SK-N-SH (cell line): Measurements from ENCODE around the gene FBXO3. TPM values are rescaled to one million over a fixed set of nuclear protein-coding genes. Genes with fewer than 3 reads are reported as not detected.

ENCODE experiments used
- CTCF ChIA-PET: fragments of 300-600, 350-600 bp; formaldehyde crosslinking; extraction: SDS; loops from one replicate; lab custom pipeline; 2021; lab: Yijun Ruan, JAX
- POLR2A ChIA-PET: fragments of 350-600 bp; sonication (Branson Sonifier 250); formaldehyde crosslinking; extraction: SDS; loops from one replicate; lab custom pipeline; 2020; ENCODE audit warnings: antibody characterized with exemption, inconsistent platforms; lab: Yijun Ruan, JAX
- DNase-seq: peaks from one replicate; pipeline ENCODE4 v3.0.0; 2012
- H2AFZ ChIP-seq: fragments of 200-600 bp; sonication (generic); 2 replicates; pipeline ENCODE4 v1.8.1; 2016; ENCODE audit warnings: antibody characterized with exemption, mild to moderate bottlenecking, low read depth
- H3F3A ChIP-seq: fragments of 200-600 bp; sonication (generic); replicated peaks from 2 replicates; pipeline ENCODE3; 2016; ENCODE audit warnings: antibody characterized with exemption, mild to moderate bottlenecking; ENCODE audit not compliant: insufficient read depth
- H3K27ac ChIP-seq, 2 experiments: fragments of 200-500 bp in 1 of 2; fragments of 200-600 bp in 1 of 2; sonication (Bioruptor generic) in 1 of 2; sonication (generic), shearing (Covaris generic) in 1 of 2; 2 replicates each; pipeline versions ENCODE4 v1.5.1 to v1.6.1; 2014 to 2016; ENCODE audit warnings: low read depth in 2 of 2, inconsistent platforms in 1 of 2, low read length in 1 of 2, mild to moderate bottlenecking in 1 of 2, mixed read lengths in 1 of 2
- H3K27me3 ChIP-seq: fragments of 200-600 bp; sonication (generic), shearing (Covaris generic); 2 replicates; pipeline ENCODE4 v1.6.1; 2016; ENCODE audit warnings: mixed run types; ENCODE audit not compliant: insufficient read depth
- H3K36me3 ChIP-seq, 2 experiments: fragments of 200-500 bp in 1 of 2; fragments of 200-600 bp in 1 of 2; sonication (Bioruptor generic) in 1 of 2; sonication (generic) in 1 of 2; replicated peaks in 1 of 2; 2 replicates each; pipeline versions ENCODE3 to v1.5.1; 2014 to 2016; ENCODE audit warnings: low read length in 1 of 2, mild to moderate bottlenecking in 1 of 2; ENCODE audit not compliant: insufficient read depth in 2 of 2, control insufficient read depth in 1 of 2
- H3K4me1 ChIP-seq, 2 experiments: fragments of 200-500 bp in 1 of 2; fragments of 200-600 bp in 1 of 2; sonication (Bioruptor generic) in 1 of 2; sonication (generic), shearing (Covaris generic) in 1 of 2; 2 replicates each; pipeline versions ENCODE4 v1.5.1 to v1.6.1; 2014 to 2016; ENCODE audit warnings: low read depth in 1 of 2, low read length in 1 of 2, mixed run types in 1 of 2; ENCODE audit not compliant: insufficient read depth in 2 of 2, control insufficient read depth in 1 of 2
- H3K4me2 ChIP-seq: fragments of 200-600 bp; sonication (generic), shearing (Covaris generic); 2 replicates; pipeline ENCODE4 v1.6.1; 2017; ENCODE audit warnings: mixed run types
- H3K4me3 ChIP-seq, 2 experiments: fragments of 200-500 bp in 1 of 2; fragments of 200-600 bp in 1 of 2; sonication (Bioruptor generic) in 1 of 2; sonication (generic), shearing (Covaris generic) in 1 of 2; 2 replicates each; pipeline versions ENCODE4 v1.5.1 to v1.8.1; 2014 to 2016; ENCODE audit warnings: low read depth in 2 of 2, inconsistent platforms in 1 of 2, low read length in 1 of 2, mild to moderate bottlenecking in 1 of 2, mixed read lengths in 1 of 2, moderate library complexity in 1 of 2
- H3K79me2 ChIP-seq: fragments of 200-600 bp; sonication (generic); 2 replicates; pipeline ENCODE4 v1.8.1; 2017; ENCODE audit warnings: mild to moderate bottlenecking; ENCODE audit not compliant: insufficient read depth
- H3K9ac ChIP-seq: fragments of 200-600 bp; sonication (generic); 2 replicates; pipeline ENCODE4 v1.6.1; 2017; ENCODE audit warnings: mixed run types
- H3K9me2 ChIP-seq: fragments of 200-600 bp; sonication (generic); 2 replicates; pipeline ENCODE4 v1.6.1; 2017; ENCODE audit warnings: mixed run types
- H3K9me3 ChIP-seq: fragments of 200-600 bp; sonication (generic); 2 replicates; pipeline ENCODE4 v1.6.1; 2017; ENCODE audit warnings: mixed run types, mild to moderate bottlenecking, moderate library complexity
- H4K20me1 ChIP-seq: fragments of 200-600 bp; sonication (generic); 2 replicates; pipeline ENCODE4 v1.6.1; 2017; ENCODE audit warnings: mild to moderate bottlenecking, mixed run types; ENCODE audit not compliant: insufficient read depth
- ELF1 ChIP-seq: IDR thresholded peaks from 2 replicates; pipeline ENCODE4 v1.4.0; 2012
- EP300 ChIP-seq, 2 experiments: IDR thresholded peaks; 2 replicates each; pipeline versions ENCODE4 v1.4.0 to v1.6.1; 2012; ENCODE audit warnings: borderline replicate concordance in 1 of 2, low read depth in 1 of 2, low read length in 1 of 2
- FOSL2 ChIP-seq: IDR thresholded peaks from 2 replicates; pipeline ENCODE4 v1.4.0; 2012; ENCODE audit warnings: low read depth, mild to moderate bottlenecking, moderate library complexity, borderline replicate concordance
- FOXJ3 ChIP-seq: sonication (generic); formaldehyde crosslinking; IDR thresholded peaks from 2 replicates; pipeline ENCODE4 v1.5.1; 2020; ENCODE audit warnings: mild to moderate bottlenecking, missing genetic modification reagents
- GABPA ChIP-seq: IDR thresholded peaks from 2 replicates; pipeline ENCODE4 v1.4.0; 2012; ENCODE audit warnings: low read depth, mild to moderate bottlenecking
- GATA2 ChIP-seq: sonication (generic); formaldehyde crosslinking; IDR thresholded peaks from 2 replicates; pipeline ENCODE4 v1.5.0; 2020; ENCODE audit warnings: mild to moderate bottlenecking, missing genetic modification reagents
- MEF2A ChIP-seq: IDR thresholded peaks from 2 replicates; pipeline ENCODE4 v1.4.0; 2012; ENCODE audit warnings: low read depth, borderline replicate concordance
- NFIC ChIP-seq: IDR thresholded peaks from 2 replicates; pipeline ENCODE4 v1.4.0; 2012; ENCODE audit warnings: borderline replicate concordance
- RAD21 ChIP-seq: IDR thresholded peaks from 2 replicates; pipeline ENCODE4 v1.6.1; 2012; ENCODE audit warnings: mild to moderate bottlenecking, low read length
- RXRA ChIP-seq: IDR thresholded peaks from 2 replicates; pipeline ENCODE4 v1.4.0; 2012; ENCODE audit warnings: low read depth, mild to moderate bottlenecking, borderline replicate concordance
- SMC3 ChIP-seq: IDR thresholded peaks from 2 replicates; pipeline ENCODE4 v1.6.1; 2012; ENCODE audit warnings: low read depth, low read length, improper control_type of control experiment
- TAF1 ChIP-seq: IDR thresholded peaks from 2 replicates; pipeline ENCODE4 v1.6.1; 2012; ENCODE audit warnings: low read depth, mild to moderate bottlenecking, low read length, moderate library complexity, borderline replicate concordance
- WGBS: methylation state at CpG from one replicate; pipeline ENCODE4 v1.1.6; 2017; ENCODE audit warnings: low lambda C conversion rate; 5-methylcytosine and 5-hydroxymethylcytosine counted together
- polyA plus RNA-seq, 3 experiments: library from polyadenylated mRNA; depleted of rRNA; stranded (reverse); fragments of >200 nt; gene quantifications; 2 replicates each; pipeline ENCODE4 v1.2.3, GENCODE V29; 2012
- TF ChIP-seq, protein P1 (sequence below): fragments of 200-600 bp; sonication (generic); IDR thresholded peaks from 2 replicates; pipeline ENCODE4 v1.6.1; 2017; ENCODE audit warnings: antibody characterized with exemption, mild to moderate bottlenecking, moderate library complexity
- TF ChIP-seq, protein P2 (sequence below): IDR thresholded peaks from 2 replicates; pipeline ENCODE4 v1.4.0; 2012; ENCODE audit warnings: low read depth
- TF ChIP-seq, protein P3 (sequence below): fragments of 150-350 bp; IDR thresholded peaks from 2 replicates; pipeline ENCODE4 v1.6.1; 2017; ENCODE audit warnings: antibody characterized with exemption, low read length, low read depth, borderline replicate concordance

The FBXO3 gene
- polyA plus RNA-seq, 1 of the 3 experiments (the other 2 are of a cell fraction) = 17.9 TPM

DNA sequence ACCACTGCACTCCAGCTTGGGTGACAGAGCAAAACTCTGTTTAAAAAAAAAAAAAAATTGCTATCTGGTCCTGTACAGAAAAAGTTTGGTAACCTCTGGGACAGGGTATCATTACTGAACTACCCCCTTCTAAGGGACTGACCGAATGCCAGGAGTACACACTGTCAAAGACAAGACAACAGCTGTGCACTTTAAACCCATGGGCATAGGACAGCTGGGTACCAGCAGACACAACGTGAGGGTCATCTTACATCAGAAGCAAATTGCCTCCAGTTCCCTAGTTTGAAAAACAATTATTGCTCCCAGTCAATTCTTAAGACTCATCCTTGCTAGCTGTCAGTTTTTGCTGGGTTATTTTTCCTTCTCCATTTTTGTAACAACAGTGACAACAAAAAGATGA, 55.9 kb downstream of the FBXO3 start (continued):
- TF ChIP-seq EP300 (IDR thresholded peaks at IDR 0.05; ENCODE audit: borderline replicate concordance in 1 of 2, low read depth in 1 of 2, low read length in 1 of 2) (no peak), GABPA (no peak)

DNA sequence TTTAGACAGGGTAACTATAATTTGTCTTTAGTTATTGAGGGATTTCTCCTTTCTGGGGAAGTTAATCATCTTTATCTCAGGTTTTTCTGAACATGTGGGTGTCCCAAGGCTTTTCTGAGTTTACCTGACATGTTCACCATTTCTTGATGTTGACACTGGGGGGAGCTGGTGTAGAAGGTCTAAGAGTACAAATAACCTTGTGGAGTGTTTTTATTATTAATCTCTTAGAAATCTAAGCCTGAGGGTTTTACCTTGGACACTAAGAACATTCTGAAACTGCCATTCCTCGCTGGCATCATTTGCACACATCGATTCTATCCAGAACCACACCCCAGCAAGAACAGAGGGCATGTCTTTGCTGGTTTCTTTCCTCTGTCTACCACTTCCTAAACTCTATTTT, 58.1 kb downstream of the FBXO3 start:
- Histone ChIP-seq H3K27me3 (no peaks in the 10 kb centered on the region), H3K4me2 (no peak overlapping the region), H4K20me1 (peaks cover 13% of the 10 kb centered on the region), H3K27ac (peak overlapping the region in 1 of 2 experiments; percentile 21; a peak in 1 of 4 replicates), H3K9me2 (no peaks in the 10 kb centered on the region), H3K9ac (no peak overlapping the region)
- peak; percentile 23 for DNase-seq
- CTCF ChIA-PET = interaction anchor here (0.9 to 3.6 kb wide), 15 partner anchors 9 to 351 kb away, joined by 3 to 31 read pairs (median 3); no protein-coding TSS in a partner anchor
- TF ChIP-seq RAD21 = peak; percentile 61
- peak; percentile 30 for TF ChIP-seq SMC3
- no peak for TF ChIP-seq ELF1
- TF ChIP-seq, protein P1, sequence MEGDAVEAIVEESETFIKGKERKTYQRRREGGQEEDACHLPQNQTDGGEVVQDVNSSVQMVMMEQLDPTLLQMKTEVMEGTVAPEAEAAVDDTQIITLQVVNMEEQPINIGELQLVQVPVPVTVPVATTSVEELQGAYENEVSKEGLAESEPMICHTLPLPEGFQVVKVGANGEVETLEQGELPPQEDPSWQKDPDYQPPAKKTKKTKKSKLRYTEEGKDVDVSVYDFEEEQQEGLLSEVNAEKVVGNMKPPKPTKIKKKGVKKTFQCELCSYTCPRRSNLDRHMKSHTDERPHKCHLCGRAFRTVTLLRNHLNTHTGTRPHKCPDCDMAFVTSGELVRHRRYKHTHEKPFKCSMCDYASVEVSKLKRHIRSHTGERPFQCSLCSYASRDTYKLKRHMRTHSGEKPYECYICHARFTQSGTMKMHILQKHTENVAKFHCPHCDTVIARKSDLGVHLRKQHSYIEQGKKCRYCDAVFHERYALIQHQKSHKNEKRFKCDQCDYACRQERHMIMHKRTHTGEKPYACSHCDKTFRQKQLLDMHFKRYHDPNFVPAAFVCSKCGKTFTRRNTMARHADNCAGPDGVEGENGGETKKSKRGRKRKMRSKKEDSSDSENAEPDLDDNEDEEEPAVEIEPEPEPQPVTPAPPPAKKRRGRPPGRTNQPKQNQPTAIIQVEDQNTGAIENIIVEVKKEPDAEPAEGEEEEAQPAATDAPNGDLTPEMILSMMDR = peak; percentile 56
- TF ChIP-seq, all 33 proteins: peak for 3
- H3K79me2 ChIP-seq = peaks cover 99% of the 10 kb centered on the region
- no peak overlapping the region for H2AFZ ChIP-seq
- peaks cover 67 to 87% of the 10 kb centered on the region in 2 experiments for H3K36me3 ChIP-seq
- no peaks in the 10 kb centered on the region for H3K9me3 ChIP-seq
- H3K4me1 ChIP-seq = peaks cover 4 to 20% of the 10 kb centered on the region in 2 experiments; a peak in 3 of 4 replicates
- POLR2A ChIA-PET = no interaction called here
- no peak overlapping the region for H3K4me3 ChIP-seq
- peaks cover 22% of the 10 kb centered on the region for H3F3A ChIP-seq
- 66% methylated on average over 2 of the region's 2 CpGs for WGBS

DNA sequence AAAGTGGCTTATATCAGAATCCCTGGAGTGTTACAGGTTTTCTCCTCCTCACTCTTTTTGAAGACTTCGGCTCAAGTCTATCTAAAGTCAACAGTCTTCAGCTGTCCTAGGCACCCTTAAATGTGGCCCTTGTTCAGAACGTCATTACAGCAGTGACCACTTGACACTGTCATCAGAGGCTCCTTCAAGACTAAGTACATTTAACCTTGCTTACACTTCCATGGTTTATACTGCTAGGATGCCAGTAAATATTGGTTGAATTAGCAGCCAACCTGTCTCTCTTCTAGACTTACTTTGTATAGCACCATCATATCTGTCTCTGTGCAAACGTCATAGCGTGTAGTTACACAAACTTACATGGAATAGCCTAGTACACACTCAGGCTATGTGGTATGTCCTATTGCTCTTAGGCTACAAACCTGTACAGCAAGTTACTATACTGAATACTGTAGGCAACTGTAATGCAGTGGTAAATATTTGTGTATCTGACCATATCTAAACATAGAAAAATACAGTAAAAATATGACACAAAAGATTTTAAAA, 60.4 kb downstream of the FBXO3 start:
- Histone ChIP-seq H2AFZ (no peak overlapping the region), H3K9me2 (no peaks in the 10 kb centered on the region), H3K79me2 (peaks cover 94% of the 10 kb centered on the region), H3K9me3 (no peaks in the 10 kb centered on the region), H3K27me3 (no peaks in the 10 kb centered on the region), H3K36me3 (peaks cover 68 to 92% of the 10 kb centered on the region in 2 experiments), H3K27ac (peak overlapping the region in 1 of 2 experiments; percentile 4; a peak in 1 of 4 replicates), H3K9ac (no peak overlapping the region), H3F3A (peaks cover 12% of the 10 kb centered on the region), H4K20me1 (peaks cover 11% of the 10 kb centered on the region; the same call in 1 of the 2 replicates), H3K4me3 (no peak overlapping the region), H3K4me2 (no peak overlapping the region), H3K4me1 (peaks cover 4 to 17% of the 10 kb centered on the region in 2 experiments; a peak in 1 of 4 replicates)
- no peak for DNase-seq
- TF ChIP-seq RAD21 (no peak), MEF2A (no peak), FOXJ3 (CRISPR knock-in tag) (no peak), FOSL2 (no peak), TAF1 (no peak), NFIC (no peak), SMC3 (no peak), RXRA (no peak), ELF1 (no peak), GABPA (no peak), GATA2 (CRISPR knock-in tag) (no peak)
- TF ChIP-seq, protein P1 = no peak
- TF ChIP-seq, protein P2, sequence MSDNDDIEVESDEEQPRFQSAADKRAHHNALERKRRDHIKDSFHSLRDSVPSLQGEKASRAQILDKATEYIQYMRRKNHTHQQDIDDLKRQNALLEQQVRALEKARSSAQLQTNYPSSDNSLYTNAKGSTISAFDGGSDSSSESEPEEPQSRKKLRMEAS = no peak
- TF ChIP-seq, protein P3, sequence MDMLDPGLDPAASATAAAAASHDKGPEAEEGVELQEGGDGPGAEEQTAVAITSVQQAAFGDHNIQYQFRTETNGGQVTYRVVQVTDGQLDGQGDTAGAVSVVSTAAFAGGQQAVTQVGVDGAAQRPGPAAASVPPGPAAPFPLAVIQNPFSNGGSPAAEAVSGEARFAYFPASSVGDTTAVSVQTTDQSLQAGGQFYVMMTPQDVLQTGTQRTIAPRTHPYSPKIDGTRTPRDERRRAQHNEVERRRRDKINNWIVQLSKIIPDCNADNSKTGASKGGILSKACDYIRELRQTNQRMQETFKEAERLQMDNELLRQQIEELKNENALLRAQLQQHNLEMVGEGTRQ = no peak
- WGBS = 95% methylated on average over 4 of the region's 4 CpGs
- POLR2A ChIA-PET = no interaction called here
- CTCF ChIA-PET = interaction anchor here (1.3 to 2.3 kb wide), 3 partner anchors 10 to 31 kb away, joined by 4 to 9 read pairs (median 5); no protein-coding TSS in a partner anchor
